ENCODE data around the gene USP10.
A peak's percentile ranks its signal among the peaks of the same experiment; 100 is the strongest.

The USP10 gene

GRCh38 chr16:84703681-84704080, 3.9 kb downstream of the USP10 start:
- no peak for DNase-seq

DNA sequence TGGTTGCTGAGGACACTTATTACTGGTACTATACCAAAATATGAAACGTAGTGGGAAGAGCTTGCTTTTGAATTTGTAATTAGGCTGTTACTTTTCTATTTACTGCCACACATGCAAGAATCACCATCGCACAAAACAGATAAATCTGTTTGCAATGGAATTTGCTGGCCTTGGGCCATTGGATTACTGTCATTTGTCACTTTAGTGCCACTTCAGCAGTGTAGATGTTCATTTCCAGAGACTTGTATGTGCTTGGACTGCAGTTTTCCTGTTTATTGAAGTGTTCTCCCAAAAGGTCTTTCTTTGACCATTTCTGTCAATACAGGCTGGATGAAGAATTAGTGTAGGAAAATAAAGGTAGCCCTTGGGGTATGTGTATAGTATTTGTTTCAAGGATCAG, 4.5 kb downstream of the USP10 start:
- no peak for DNase-seq

GRCh38 chr16:84706856-84707255, 7.1 kb downstream of the USP10 start:
- no peak for DNase-seq

DNA sequence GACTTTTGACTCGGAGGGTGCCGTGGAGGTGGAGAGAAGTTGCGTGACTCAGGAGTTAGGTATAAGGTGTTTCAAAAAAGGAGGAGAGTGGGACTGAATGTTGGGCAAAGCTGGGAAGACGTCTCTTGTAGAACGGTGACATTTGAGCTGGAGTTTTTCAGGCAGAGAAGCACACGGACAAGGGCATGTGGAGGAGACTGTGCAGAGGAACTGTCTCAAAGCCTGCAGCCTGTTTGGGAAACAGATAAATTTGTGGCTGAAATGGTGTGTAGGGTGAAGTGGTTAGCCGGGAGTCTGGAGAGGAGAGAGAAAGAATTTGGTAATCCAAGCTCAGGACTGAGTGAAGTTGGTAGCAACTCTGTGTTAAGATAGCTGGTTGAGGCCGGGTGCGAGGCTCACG, 9.8 kb downstream of the USP10 start:
- DNase-seq: no peak

- no peak for DNase-seq
These were observed 10.9 kb downstream of the USP10 start for GRCh38 chr16:84710686-84711085.

- no peak for DNase-seq
These were observed 12.4 kb downstream of the USP10 start for GRCh38 chr16:84712138-84712671.

DNA sequence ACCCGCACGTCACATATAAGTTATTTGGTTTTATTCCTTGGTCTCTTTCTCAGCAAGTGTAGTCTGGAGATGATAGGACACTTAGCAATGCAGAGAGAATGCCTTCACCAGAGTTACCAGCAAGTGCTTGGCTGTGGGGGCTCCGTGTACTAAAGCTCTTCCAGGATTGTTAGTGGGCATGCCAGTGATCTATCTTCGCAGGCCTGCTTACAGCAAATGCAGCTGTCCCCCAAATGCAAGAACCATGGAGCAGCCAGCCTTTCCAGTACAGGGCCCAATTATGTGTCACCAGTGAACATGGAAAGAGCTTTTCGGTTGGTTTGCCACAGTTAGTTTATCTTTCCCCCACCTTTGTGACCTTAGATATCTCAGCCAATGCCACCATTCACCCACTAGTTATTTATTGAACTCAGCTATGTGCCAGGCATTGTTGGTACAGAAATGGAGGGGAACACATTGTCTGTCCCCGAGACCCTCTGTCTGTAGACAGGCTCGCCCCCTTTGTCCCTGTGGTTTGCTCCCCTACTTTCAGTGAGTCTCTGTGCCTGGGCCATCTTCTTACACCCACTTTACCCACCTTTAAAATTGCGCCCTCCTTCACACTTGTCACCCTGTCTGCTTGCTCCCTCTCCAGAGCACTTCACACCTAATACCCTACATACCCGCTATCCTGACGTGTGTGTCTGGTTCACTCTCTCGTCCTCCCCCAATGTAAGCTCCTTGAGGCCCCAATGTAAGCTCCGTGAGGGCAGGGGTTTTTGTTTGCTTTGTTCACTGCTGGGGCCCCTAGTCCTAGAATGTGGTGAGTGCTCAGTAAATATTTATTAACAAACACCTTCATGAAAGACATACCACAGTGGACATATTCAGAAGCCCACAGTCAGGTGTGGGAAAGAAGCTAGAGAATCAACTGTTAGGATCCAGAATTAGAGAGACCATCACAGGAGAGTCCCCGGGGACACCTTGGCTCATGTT, 13.3 kb downstream of the USP10 start:
- no peak for DNase-seq

DNA sequence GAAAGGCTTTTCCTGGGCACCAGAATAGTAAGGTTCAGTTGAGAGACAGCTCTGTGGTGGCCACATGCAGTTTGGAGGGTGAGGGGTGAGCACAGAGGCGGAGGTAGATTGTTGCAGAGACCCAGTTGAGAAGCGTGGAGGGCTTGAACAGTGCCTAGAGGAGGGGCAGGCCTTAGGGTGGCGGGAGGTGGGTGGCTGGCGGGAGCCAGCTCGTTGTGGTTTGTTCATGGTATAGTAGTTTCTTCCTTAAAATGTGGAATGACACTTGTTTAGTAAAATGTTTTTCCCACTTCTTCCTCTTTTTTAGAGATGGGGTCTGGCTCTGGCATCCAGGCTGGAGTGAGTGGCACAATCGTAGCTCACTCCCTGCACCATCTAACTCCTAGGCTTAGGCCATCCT, 14.2 kb downstream of the USP10 start:
- no peak for DNase-seq

DNA sequence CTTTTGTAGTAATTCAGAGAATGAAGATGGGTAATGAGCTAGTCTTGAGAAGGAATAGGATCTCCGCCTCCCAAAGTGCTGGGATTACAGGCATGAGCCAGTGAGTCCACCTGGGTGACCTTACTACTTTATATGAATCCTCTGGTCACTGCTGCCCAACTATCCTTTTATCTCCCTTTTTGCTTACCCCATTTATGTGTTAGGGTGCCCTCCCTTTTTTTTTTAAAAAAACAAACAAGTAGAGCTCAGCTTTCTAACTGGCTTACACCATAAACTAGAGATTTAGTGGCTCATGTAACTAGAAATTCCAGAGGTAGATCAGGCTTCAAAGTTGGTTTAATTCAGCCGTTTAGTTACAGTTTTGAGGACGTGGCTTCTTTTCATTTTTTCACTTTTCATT, 15.6 kb downstream of the USP10 start:
- no peak for DNase-seq

DNA sequence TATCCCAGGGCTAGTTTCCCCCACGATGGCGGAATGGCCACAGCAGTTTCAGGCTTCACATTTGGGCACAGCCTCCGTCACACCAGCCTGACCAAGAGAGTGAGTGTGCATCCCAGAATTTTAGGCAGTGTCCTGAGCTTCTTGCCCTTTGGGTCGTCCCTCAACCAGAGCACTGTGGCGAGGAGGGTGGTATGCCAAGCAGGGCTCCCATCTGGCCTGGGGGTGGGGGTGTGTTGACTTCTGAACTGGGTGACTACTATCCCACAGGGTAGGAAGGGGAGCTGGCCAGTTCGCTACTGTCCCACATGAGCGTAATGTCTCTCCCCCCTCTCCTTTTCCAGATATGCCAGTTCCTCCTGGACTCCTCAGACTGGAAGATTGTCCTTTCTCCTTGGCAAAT, 16.1 kb downstream of the USP10 start:
- no peak for DNase-seq

- no peak for DNase-seq
These were observed 16.9 kb downstream of the USP10 start for GRCh38 chr16:84716740-84717139.

- no peak for DNase-seq
These were observed 17.7 kb downstream of the USP10 start for GRCh38 chr16:84717484-84717883.

GRCh38 chr16:84720177-84720579, 20.4 kb downstream of the USP10 start:
- DNase-seq: peak; percentile 37

DNA sequence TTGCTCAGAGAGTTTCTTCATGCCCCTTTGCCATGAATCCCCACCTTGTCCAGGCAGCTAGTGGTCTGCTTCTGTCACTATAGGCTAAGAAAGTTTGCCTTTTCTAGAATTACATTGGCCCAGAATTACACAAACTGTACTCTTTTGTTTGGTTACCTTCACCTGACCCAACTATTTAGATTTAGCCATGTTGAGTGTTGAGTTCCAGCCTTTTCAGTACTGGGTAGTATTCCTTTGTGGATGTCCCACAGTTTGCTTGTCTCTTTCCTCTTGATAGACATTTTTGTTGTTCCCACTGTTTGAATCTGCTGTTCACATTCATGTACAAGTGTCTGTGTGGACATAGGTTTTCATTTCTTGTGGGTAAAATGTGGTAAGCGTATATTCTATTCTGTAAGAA, 22.3 kb downstream of the USP10 start:
- DNase-seq: no peak

DNA sequence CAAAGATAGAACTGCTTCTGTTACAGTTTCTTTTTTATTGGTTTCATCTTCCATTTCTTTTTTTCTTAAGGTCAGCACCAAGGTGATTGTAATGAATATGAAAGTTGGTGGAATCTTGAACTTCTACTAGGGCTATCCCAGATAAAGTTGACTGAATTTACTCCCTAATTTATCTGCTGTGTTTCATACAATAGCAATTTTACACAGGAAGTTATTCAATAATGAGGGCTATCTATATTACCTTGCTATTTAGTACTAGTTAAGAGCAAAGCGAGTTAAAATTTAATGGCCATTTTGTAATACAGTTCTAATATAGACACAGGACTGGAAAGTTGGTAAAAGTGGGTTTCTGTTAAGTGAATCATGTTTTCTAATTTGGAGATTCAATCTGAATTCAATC, 24.1 kb downstream of the USP10 start:
- DNase-seq: no peak

GRCh38 chr16:84724606-84725309, 25.0 kb downstream of the USP10 start:
- peak; percentile 35 for DNase-seq

DNA sequence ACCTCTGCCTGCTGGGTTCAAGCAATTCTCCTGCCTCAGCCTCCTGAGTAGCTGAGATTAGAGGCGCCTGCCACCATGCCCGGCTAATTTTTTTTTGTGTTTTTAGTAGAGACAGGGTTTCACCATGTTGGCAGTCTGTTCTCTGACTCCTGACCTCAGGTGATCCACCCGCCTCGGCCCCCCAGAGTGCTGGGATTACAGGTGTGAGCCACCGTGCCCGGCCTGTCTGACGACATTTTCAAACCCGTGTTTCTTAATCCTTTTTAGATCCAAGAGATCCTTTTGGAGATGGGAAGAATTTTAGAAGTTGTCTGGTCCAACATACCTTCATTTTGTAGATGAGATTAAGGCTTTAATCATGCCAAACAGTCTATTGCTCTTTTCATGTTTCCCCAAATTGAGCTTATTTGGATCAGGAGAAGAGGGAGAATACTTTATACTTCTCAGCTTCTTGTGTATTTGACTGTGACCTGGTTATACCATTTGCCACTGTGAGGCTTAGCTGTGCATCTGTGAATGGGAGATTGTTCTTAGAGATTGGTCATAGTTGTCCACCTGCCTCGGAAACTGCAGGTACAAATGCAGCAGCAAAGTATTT, 25.8 kb downstream of the USP10 start:
- no peak for DNase-seq

DNA sequence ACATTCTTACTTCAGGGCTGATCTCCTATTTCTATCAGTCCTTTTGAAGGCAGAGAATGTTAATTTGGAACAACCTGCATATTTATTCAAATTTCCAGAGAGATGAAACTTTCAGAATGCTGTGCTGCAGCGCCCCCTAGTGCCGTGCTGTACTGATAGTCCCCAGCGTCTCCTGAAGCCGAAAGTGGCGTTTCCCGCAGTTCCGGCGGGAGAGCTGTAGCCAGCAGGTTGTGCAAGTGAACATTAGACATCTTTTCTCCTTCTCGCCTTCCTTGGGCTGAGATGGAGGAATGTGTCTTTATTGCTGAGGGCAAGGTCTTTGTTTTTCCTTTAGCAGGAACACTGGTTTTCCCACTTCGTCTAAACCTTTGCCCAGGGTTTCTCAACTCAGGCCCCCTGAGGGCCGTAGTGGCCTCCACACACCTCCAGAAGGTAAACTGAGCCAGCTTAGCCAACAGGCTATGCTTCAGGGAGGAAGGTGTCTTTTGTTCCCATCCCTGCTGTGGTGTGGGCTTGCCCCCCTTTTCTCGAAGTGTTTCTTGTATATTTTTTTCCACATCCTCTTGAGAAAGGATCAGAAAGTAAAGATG, 26.4 kb downstream of the USP10 start:
- DNase-seq: peak; percentile 79

DNA sequence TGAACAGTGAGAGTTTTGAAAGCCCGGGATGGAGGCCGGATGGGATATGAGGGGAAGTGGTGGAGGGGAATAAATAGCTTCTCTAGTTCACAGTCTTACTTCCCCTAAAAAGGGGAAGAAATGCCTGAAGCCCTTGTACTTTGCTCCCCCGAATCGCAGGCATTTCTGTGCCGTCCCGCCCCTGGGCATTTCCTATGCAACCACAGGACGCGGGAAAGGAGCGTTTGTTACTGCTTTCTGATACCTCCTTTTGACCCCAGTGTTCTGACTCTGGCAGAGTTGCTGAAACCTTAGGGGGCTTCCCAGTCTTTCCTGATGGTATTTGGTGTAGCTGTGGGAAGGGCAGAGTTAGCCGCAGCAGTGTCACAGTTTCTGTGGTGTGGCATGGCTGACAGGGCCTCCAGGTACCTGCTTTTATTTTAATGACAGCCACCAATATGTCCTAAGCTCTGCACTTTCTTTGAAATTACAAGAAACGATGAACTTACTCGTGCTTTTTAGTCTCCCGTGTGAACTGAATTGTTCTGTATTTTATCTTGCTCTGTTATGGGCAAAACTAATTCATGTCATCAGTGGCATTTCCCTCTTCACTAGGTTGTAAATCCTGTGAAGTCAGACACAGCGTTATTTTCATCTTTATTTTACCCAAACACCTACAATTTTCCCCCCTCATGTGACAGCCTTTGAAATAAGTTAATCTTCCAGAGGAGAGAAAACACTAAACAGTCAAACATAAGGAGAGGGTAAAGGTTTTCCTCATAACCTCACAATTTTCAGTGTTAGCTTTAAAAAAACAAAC, 27.1 kb downstream of the USP10 start:
- no peak for DNase-seq

DNA sequence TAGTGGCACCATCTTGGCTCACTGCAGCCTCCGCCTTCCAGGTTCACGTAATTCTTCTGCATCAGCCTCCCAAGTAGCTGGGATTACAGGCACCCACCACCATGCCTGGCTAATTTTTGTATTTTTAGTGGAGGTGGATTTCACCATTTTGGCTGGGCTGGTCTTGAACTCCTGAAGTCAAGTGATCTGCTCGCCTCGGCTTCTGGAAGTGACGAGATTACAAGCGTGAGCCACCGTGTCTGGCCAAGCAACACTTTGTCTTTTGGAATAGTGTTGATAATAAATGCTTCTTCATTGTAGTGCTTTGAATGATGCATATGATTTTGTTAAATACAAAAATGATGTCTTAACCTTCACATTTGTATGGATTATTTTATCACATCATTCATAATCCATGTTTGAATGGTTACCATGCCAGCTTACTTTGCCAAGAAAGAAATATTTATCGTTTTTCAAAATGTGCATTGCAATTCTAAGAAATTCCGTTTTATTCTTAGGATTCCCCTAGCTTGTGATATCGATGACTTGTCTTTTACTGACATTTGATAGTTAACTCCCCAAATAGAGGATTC, 29.1 kb downstream of the USP10 start:
- no peak for DNase-seq

DNA sequence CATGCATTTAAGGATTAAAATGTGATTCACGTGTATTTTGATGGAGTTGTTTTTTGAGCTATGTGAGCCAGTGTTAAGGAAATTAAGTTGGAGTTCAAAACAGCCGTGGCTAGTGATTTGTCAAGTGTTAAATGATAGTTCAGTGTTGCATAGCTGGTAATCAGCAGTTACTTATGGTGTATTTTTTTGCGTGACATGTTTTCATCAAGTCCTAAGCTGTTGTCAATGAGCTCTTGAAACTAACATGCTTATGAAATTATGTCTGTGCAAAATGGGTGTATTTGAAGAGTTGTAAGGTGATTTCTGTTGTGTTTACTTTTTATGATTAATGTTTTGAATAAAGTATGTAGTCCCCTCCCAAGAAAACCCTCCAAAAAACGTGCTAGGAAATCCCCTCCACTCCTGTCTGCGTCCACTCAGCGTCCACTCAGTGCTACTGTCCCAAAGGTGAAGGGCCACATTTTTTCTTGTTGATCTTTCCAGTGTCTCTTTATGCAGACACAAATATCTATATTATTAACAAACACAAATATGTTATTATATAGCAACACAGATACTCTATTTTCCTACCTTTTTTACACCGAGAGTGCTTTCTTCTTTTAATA, 30.0 kb downstream of the USP10 start:
- no peak for DNase-seq

All from fibroblast of skin of right quadriceps (primary cell).